ENCODE results near the gene RAB40B.

Gene RAB40B

GRCh38 chr17:82692268-82692667, 6.2 kb downstream of the RAB40B start:
- DNase-seq (ENCODE audit: low read depth) = no peak

- DNase-seq (ENCODE audit: low read depth) = no peak
These were observed 6.8 kb downstream of the RAB40B start for GRCh38 chr17:82691714-82692113.

- DNase-seq (ENCODE audit: low read depth) = no peak
These were observed 7.6 kb downstream of the RAB40B start for GRCh38 chr17:82690786-82691489.

- no peak for DNase-seq (ENCODE audit: low read depth)
These were observed 9.4 kb downstream of the RAB40B start for GRCh38 chr17:82689077-82689476.

- no peak for DNase-seq (ENCODE audit: low read depth)
These were observed 10.6 kb downstream of the RAB40B start for GRCh38 chr17:82687871-82688270.

GRCh38 chr17:82687375-82687861, 11.1 kb downstream of the RAB40B start:
- no peak for DNase-seq (ENCODE audit: low read depth)

GRCh38 chr17:82686366-82687324, 11.9 kb downstream of the RAB40B start:
- DNase-seq (ENCODE audit: low read depth) = no peak

GRCh38 chr17:82685291-82685690, 13.2 kb downstream of the RAB40B start:
- no peak for DNase-seq (ENCODE audit: low read depth)

- no peak for DNase-seq (ENCODE audit: low read depth)
These were observed 14.2 kb downstream of the RAB40B start for GRCh38 chr17:82684228-82684841.

- DNase-seq (ENCODE audit: low read depth) = no peak
These were observed 15.0 kb downstream of the RAB40B start for GRCh38 chr17:82683534-82683933.

- no peak for DNase-seq (ENCODE audit: low read depth)
These were observed 17.0 kb downstream of the RAB40B start for GRCh38 chr17:82681547-82681946.

- no peak for DNase-seq (ENCODE audit: low read depth)
These were observed 18.7 kb downstream of the RAB40B start for GRCh38 chr17:82679586-82680465.

- DNase-seq (ENCODE audit: low read depth) = no peak
These were observed 20.1 kb downstream of the RAB40B start for GRCh38 chr17:82678265-82678891.

GRCh38 chr17:82677353-82677925, 21.1 kb downstream of the RAB40B start:
- no peak for DNase-seq (ENCODE audit: low read depth)

GRCh38 chr17:82675476-82676245, 22.8 kb downstream of the RAB40B start:
- DNase-seq (ENCODE audit: low read depth) = no peak

- no peak for DNase-seq (ENCODE audit: low read depth)
These were observed 23.6 kb downstream of the RAB40B start for GRCh38 chr17:82674656-82675475.

GRCh38 chr17:82670661-82671450, 27.6 kb downstream of the RAB40B start:
- DNase-seq (ENCODE audit: low read depth) = no peak

- peak; percentile 10 for DNase-seq (ENCODE audit: low read depth)
These were observed 29.8 kb downstream of the RAB40B start for GRCh38 chr17:82668631-82669099.

Measured in T follicular helper cell (primary cell).